Esophagus muscularis mucosa (tissue), 4 donors: ENCODE results near the gene ARHGEF12. TPM values are rescaled to one million over a fixed set of nuclear protein-coding genes. Genes with fewer than 3 reads are reported as not detected.

Experiments used
- small RNA-seq, 3 donors: library from RNA; depleted of rRNA; stranded (forward); fragments of <200 nt; gene quantifications; one replicate each; pipeline ENCODE3, GENCODE V24; 2016
- total RNA-seq, 4 donors: library from RNA; depleted of rRNA; stranded (reverse); fragments of >200 nt; gene quantifications; one replicate each; pipeline versions ENCODE4 v1.1.0 to v1.2.1, GENCODE V29; 2016

The ARHGEF12 gene
- total RNA-seq, 4 donors from 2014 or later, result 89.1 to 118 (median 106) TPM

Small RNA genes within 50 kb of the gene (small RNA-seq; reads per million reads assigned to genes)
- gene RF00100, result 82.0 to 249 (median 82.5) reads per million in 3 donors

Other genes with a start within 250 kb of the ARHGEF12 start
- 1 to 10 TPM in 1 of 4 donors, under 1 TPM in 3; 0.45 to 1.3 (median 0.75) TPM for gene TRIM29, start 198.3 kb upstream of the ARHGEF12 start, total RNA-seq
- gene OAF, start 125.4 kb upstream of the ARHGEF12 start, total RNA-seq, result 10 to 100 TPM; 30.7 to 66.1 (median 58.1) TPM
- not detected for gene POU2F3, start 96.3 kb upstream of the ARHGEF12 start, total RNA-seq
- 1 to 10 TPM; 3.7 to 6.3 (median 4.4) TPM for gene TLCD5, start 11.1 kb upstream of the ARHGEF12 start, total RNA-seq
- gene GRIK4, start 175.3 kb downstream of the ARHGEF12 start, total RNA-seq, result under 1 TPM; 0.13 to 0.83 (median 0.43) TPM